Gastrocnemius medialis (tissue), 4 donors: ENCODE measurements around the gene SMIM12. TPM values are rescaled to one million over a fixed set of nuclear protein-coding genes. Genes with fewer than 3 reads are reported as not detected.
"Not testable (repeated sequence)": the region's sequence is repeated elsewhere in the genome, so short reads cannot be mapped to it uniquely, and the experiment has no call there.

ENCODE experiments used
- ATAC-seq, 2 donors: fragments of 150-250 bp; one replicate each; pipeline ENCODE4 v1.9.1; 2016
- DNase-seq, 2 donors: peaks; one replicate each; pipeline ENCODE4 v3.0.0-alpha.2; 2019
- H3K27ac ChIP-seq, 4 donors: fragments of 200-600 bp; sonication (generic); 1 replicate in 1 of 4; 2 replicates in 3 of 4; pipeline ENCODE4 v1.5.1; 2016 to 2018; ENCODE audit warnings: mild to moderate bottlenecking in 2 of 4, moderate library complexity in 1 of 4
- H3K27me3 ChIP-seq, 3 donors: fragments of 200-600 bp; sonication (generic) in 2 of 3; 1 replicate in 1 of 3; 2 replicates in 2 of 3; pipeline versions ENCODE4 v1.5.1 to v1.6.0; 2016 to 2019; ENCODE audit warnings: mild to moderate bottlenecking in 1 of 3, moderate library complexity in 1 of 3
- H3K36me3 ChIP-seq, 2 donors: fragments of 200-600 bp; sonication (generic) in 1 of 2; one replicate each; pipeline ENCODE4 v1.5.1; 2017 to 2018
- H3K4me1 ChIP-seq, 2 donors: fragments of 200-600 bp; sonication (generic) in 1 of 2; one replicate each; pipeline ENCODE4 v1.5.1; 2016 to 2017; ENCODE audit warnings: mild to moderate bottlenecking in 2 of 2
- H3K4me3 ChIP-seq, 4 donors: fragments of 200-600 bp; sonication (generic) in 3 of 4; 1 replicate in 1 of 4; 2 replicates in 3 of 4; pipeline ENCODE4 v1.5.1; 2016 to 2019; ENCODE audit warnings: mild to moderate bottlenecking in 2 of 4
- H3K9me3 ChIP-seq, 3 donors: fragments of 200-600 bp; sonication (generic) in 2 of 3; 1 replicate in 1 of 3; 2 replicates in 2 of 3; pipeline ENCODE4 v1.5.1; 2016 to 2019
- POLR2A ChIP-seq, 2 donors: fragments of 450-650 bp; IDR thresholded peaks; one replicate each; pipeline ENCODE4 v1.6.1; 2017; ENCODE audit warnings: antibody characterized with exemption in 2 of 2, mild to moderate bottlenecking in 2 of 2, moderate library complexity in 2 of 2
- in situ Hi-C, 4 donors: fragments of 200-750 bp; cut with MboI; loops; one replicate each; pipeline versions ENCODE4 v1.15.0 to v1.8.0; 2017; ENCODE audit warnings: low sequenced_read_pairs in 4 of 4
- intact Hi-C: fragments of 100-400 bp; cut with DNase I; formaldehyde crosslinking; loops from one replicate; pipeline ENCODE4 v1.15.1; 2023; ENCODE audit warnings: low total_unique reads
- total RNA-seq, 4 donors: library from RNA; depleted of rRNA; stranded (reverse); fragments of >200 nt; gene quantifications; one replicate each; pipeline versions ENCODE4 v1.1.0 to v1.2.3, GENCODE V29; 2016
- TF ChIP-seq, protein P1 (sequence below), 5 experiments: fragments of 450-650 bp in 3 of 5; fragments of 200-600 bp in 2 of 5; sonication (generic) in 2 of 5; IDR thresholded peaks in 4 of 5; conservative IDR thresholded peaks in 1 of 5; 1 replicate in 4 of 5; 2 replicates in 1 of 5; pipeline ENCODE4 v1.5.1; 2016 to 2019; ENCODE audit warnings: antibody characterized with exemption in 5 of 5, mild to moderate bottlenecking in 3 of 5, moderate library complexity in 3 of 5

SMIM12 gene
- total RNA-seq, 4 donors from 2014 or later: 24.2 to 40.8 (median 35.6) TPM

- DNase-seq: no peak
- in situ Hi-C loops: no loop called here
- Histone ChIP-seq H3K9me3 (no peaks in the 10 kb centered on the region), H3K27ac (no peak overlapping the region), H3K4me3 (no peak overlapping the region), H3K36me3 (no peaks in the 10 kb centered on the region), H3K4me1 (no peaks in the 10 kb centered on the region), H3K27me3 (no peaks in the 10 kb centered on the region)
- intact Hi-C loops: no loop called here
- no peak for ATAC-seq
- TF ChIP-seq, protein P1, sequence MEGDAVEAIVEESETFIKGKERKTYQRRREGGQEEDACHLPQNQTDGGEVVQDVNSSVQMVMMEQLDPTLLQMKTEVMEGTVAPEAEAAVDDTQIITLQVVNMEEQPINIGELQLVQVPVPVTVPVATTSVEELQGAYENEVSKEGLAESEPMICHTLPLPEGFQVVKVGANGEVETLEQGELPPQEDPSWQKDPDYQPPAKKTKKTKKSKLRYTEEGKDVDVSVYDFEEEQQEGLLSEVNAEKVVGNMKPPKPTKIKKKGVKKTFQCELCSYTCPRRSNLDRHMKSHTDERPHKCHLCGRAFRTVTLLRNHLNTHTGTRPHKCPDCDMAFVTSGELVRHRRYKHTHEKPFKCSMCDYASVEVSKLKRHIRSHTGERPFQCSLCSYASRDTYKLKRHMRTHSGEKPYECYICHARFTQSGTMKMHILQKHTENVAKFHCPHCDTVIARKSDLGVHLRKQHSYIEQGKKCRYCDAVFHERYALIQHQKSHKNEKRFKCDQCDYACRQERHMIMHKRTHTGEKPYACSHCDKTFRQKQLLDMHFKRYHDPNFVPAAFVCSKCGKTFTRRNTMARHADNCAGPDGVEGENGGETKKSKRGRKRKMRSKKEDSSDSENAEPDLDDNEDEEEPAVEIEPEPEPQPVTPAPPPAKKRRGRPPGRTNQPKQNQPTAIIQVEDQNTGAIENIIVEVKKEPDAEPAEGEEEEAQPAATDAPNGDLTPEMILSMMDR (IDR thresholded peaks at IDR 0.05 in 4 of 5, conservative IDR thresholded peaks at IDR 0.05 in 1 of 5): no peak
- no peak for TF ChIP-seq POLR2A (IDR thresholded peaks at IDR 0.05)
Measured at GRCh38 chr1:34816778-34817177, 42.8 kb downstream of the SMIM12 start.

GRCh38 chr1:34816332-34816731 lies 43.2 kb downstream of the SMIM12 start:
- ATAC-seq (no peak), DNase-seq (no peak)
- no peak for TF ChIP-seq POLR2A (IDR thresholded peaks at IDR 0.05)
- TF ChIP-seq, protein P1 (IDR thresholded peaks at IDR 0.05 in 4 of 5, conservative IDR thresholded peaks at IDR 0.05 in 1 of 5): no peak
- H3K27ac ChIP-seq: no peak overlapping the region
- intact Hi-C loops: no loop called here
- H3K4me1 ChIP-seq: no peaks in the 10 kb centered on the region
- no peaks in the 10 kb centered on the region for H3K9me3 ChIP-seq
- in situ Hi-C loops: no loop called here
- H3K4me3 ChIP-seq: no peak overlapping the region
- H3K36me3 ChIP-seq: no peaks in the 10 kb centered on the region
- no peaks in the 10 kb centered on the region for H3K27me3 ChIP-seq

- DNase-seq, in situ Hi-C loops, ATAC-seq: not testable (repeated sequence)
Measured at GRCh38 chr1:34810781-34811180, 48.8 kb downstream of the SMIM12 start.

GRCh38 chr1:34808051-34808810 lies 51.3 kb downstream of the SMIM12 start:
- ATAC-seq: no peak

More at GRCh38 chr1:34810781-34811180, 48.8 kb downstream of the SMIM12 start:
- H3K4me1 ChIP-seq, H3K27me3 ChIP-seq, H3K4me3 ChIP-seq, H3K36me3 ChIP-seq, H3K9me3 ChIP-seq, intact Hi-C loops, H3K27ac ChIP-seq: not testable (repeated sequence)

DNA sequence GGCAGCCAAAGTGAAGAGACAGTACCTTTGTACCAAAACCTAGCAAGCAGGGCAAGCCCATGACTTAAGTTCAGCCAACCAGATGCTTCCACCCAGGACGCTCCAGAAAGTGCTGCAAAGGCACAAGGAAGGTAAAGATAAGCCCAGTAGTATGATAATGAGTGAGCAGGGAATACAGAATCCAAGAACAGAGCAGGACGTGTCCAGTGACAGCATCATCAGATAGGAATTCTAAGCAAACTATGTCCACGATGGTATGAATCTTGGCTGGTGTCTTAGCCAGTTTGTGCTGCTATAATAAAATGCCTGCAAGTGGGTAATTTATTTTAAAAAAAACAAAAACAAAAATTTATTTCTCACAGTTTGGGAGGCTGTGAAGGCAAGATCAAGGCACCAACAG lies 53.2 kb downstream of the SMIM12 start:
- no peaks in the 10 kb centered on the region for H3K4me1 ChIP-seq
- no peak for ATAC-seq
- TF ChIP-seq, protein P1 (IDR thresholded peaks at IDR 0.05 in 4 of 5, conservative IDR thresholded peaks at IDR 0.05 in 1 of 5): no peak
- no peak for TF ChIP-seq POLR2A (IDR thresholded peaks at IDR 0.05)
- no peak overlapping the region for H3K27ac ChIP-seq
- H3K4me3 ChIP-seq: no peak overlapping the region
- H3K27me3 ChIP-seq: no peaks in the 10 kb centered on the region
- DNase-seq: no peak
- no peaks in the 10 kb centered on the region for H3K9me3 ChIP-seq
- in situ Hi-C loops (no loop called here), intact Hi-C loops (no loop called here)
- H3K36me3 ChIP-seq: no peaks in the 10 kb centered on the region

More at GRCh38 chr1:34808051-34808810, 51.3 kb downstream of the SMIM12 start:
- Histone ChIP-seq H3K9me3 (no peaks in the 10 kb centered on the region), H3K4me3 (no peak overlapping the region), H3K27me3 (no peaks in the 10 kb centered on the region), H3K4me1 (no peaks in the 10 kb centered on the region), H3K36me3 (no peaks in the 10 kb centered on the region), H3K27ac (no peak overlapping the region)
- in situ Hi-C loops: no loop called here
- TF ChIP-seq POLR2A (IDR thresholded peaks at IDR 0.05): no peak
- TF ChIP-seq, protein P1 (IDR thresholded peaks at IDR 0.05 in 4 of 5, conservative IDR thresholded peaks at IDR 0.05 in 1 of 5): no peak
- no peak for DNase-seq
- intact Hi-C loops: no loop called here
